Spleen (tissue), 7 donors: ENCODE data around the gene LANCL3.
A peak's percentile ranks its signal among the peaks of the same experiment; 100 is the strongest.

Experiments used
- POLR2A ChIP-seq, 3 donors: fragments of 450-650 bp; IDR thresholded peaks; one replicate each; pipeline ENCODE4 v1.5.1; 2017; ENCODE audit warnings: antibody characterized with exemption in 3 of 3, mild to moderate bottlenecking in 1 of 3
- POLR2AphosphoS5 ChIP-seq, 3 donors: sonication (generic); formaldehyde crosslinking; IDR thresholded peaks; one replicate each; pipeline ENCODE4 v1.5.1; 2017; ENCODE audit warnings: antibody characterized with exemption in 3 of 3
- TF ChIP-seq, protein P1 (sequence below), 11 experiments: fragments of 200-600 bp in 7 of 11; fragments of 450-650 bp in 4 of 11; sonication (generic) in 4 of 11; IDR thresholded peaks in 8 of 11; conservative IDR thresholded peaks in 3 of 11; 1 replicate in 7 of 11; 2 replicates in 4 of 11; pipeline versions ENCODE4 v1.4.0 to v1.8.0; 2016 to 2021; ENCODE audit warnings: antibody characterized with exemption in 11 of 11, inconsistent platforms in 4 of 11, mild to moderate bottlenecking in 1 of 11
- donor health status: DM: no; HTN: no; CAD: no; lungs with moderate emphysema.
- donor health status: DM: no; HTN: no; CAD: no.
- donor health status: DM: no; HTN: no; CAD: no.

DNA sequence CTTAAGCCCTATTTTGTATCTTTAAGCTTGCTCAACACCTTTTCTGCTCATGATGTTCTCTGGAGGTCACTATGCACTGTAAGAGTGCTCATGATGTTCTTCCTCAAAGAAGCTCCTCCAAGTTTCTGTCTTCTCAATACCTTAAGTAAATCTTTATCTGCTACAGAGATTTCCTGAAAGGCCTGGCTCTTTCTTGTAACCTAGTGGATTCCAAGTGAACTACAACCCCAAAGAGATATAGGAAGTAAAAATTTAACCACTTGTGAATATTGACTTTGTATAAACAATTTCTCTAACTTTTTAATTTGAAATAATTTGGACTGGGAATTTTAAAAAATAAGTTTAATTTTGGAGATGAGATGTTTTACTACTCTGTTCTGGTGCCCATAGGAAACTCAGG lies 74.8 kb downstream of the LANCL3 start:
- TF ChIP-seq, protein P1, sequence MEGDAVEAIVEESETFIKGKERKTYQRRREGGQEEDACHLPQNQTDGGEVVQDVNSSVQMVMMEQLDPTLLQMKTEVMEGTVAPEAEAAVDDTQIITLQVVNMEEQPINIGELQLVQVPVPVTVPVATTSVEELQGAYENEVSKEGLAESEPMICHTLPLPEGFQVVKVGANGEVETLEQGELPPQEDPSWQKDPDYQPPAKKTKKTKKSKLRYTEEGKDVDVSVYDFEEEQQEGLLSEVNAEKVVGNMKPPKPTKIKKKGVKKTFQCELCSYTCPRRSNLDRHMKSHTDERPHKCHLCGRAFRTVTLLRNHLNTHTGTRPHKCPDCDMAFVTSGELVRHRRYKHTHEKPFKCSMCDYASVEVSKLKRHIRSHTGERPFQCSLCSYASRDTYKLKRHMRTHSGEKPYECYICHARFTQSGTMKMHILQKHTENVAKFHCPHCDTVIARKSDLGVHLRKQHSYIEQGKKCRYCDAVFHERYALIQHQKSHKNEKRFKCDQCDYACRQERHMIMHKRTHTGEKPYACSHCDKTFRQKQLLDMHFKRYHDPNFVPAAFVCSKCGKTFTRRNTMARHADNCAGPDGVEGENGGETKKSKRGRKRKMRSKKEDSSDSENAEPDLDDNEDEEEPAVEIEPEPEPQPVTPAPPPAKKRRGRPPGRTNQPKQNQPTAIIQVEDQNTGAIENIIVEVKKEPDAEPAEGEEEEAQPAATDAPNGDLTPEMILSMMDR (IDR thresholded peaks at IDR 0.05 in 8 of 11, conservative IDR thresholded peaks at IDR 0.05 in 3 of 11), result peak in 1 of 11 experiments; percentile 20
- TF ChIP-seq POLR2AphosphoS5 (IDR thresholded peaks at IDR 0.05), result no peak
- no peak for TF ChIP-seq POLR2A (IDR thresholded peaks at IDR 0.05)
